Keratinocyte (primary cell): ENCODE results near the gene SRP68. TPM values are rescaled to one million over a fixed set of nuclear protein-coding genes. Genes with fewer than 3 reads are reported as not detected.
A peak's percentile ranks its signal among the peaks of the same experiment; 100 is the strongest.

ENCODE experiments used
- DNase-seq: peaks from one replicate; pipeline ENCODE4 v3.0.0-alpha.2; 2011; ENCODE audit warnings: low read depth, missing footprints, low spot score
- FAIRE-seq: peaks from 2 replicates; lab custom pipeline; 2011; peaks lifted over from hg19 to GRCh38; lab: Jason Lieb, UNC
- H2AFZ ChIP-seq: 2 replicates; pipeline ENCODE4 v1.6.0; 2012; ENCODE audit warnings: low read length, control low read depth, inconsistent platforms; ENCODE audit not compliant: control insufficient read depth
- H3K27ac ChIP-seq: 2 replicates; pipeline ENCODE4 v1.5.1; 2011; ENCODE audit warnings: low read length; ENCODE audit not compliant: control insufficient read depth, insufficient read depth
- H3K27me3 ChIP-seq: 3 replicates; pipeline ENCODE4 v1.6.0; 2011; ENCODE audit warnings: low read length; ENCODE audit not compliant: control insufficient read depth, insufficient read depth; ENCODE audit errors: extremely low read depth
- H3K36me3 ChIP-seq, 2 experiments: 2 replicates in 1 of 2; 3 replicates in 1 of 2; pipeline ENCODE4 v1.5.1; 2011; ENCODE audit warnings: low read length in 2 of 2, mild to moderate bottlenecking in 1 of 2; ENCODE audit not compliant: control insufficient read depth in 2 of 2, insufficient read depth in 2 of 2; ENCODE audit errors: extremely low read depth in 1 of 2
- H3K4me1 ChIP-seq: 3 replicates; pipeline ENCODE4 v1.5.1; 2011; ENCODE audit warnings: low read length; ENCODE audit not compliant: control insufficient read depth, insufficient read depth; ENCODE audit errors: extremely low read depth
- H3K4me2 ChIP-seq: 3 replicates; pipeline ENCODE4 v1.6.0; 2011; ENCODE audit warnings: low read depth, low read length; ENCODE audit not compliant: control insufficient read depth, insufficient read depth; ENCODE audit errors: extremely low read depth
- H3K4me3 ChIP-seq, 3 experiments: fragments of 200-600 bp in 1 of 3; sonication (generic) in 1 of 3; 2 replicates in 2 of 3; 3 replicates in 1 of 3; pipeline ENCODE4 v1.5.1; 2011 to 2016; ENCODE audit warnings: low read length in 3 of 3, mild to moderate bottlenecking in 3 of 3, control low read depth in 2 of 3, inconsistent platforms in 1 of 3, low read depth in 1 of 3, mixed read lengths in 1 of 3, mixed run types in 1 of 3, moderate library complexity in 1 of 3; ENCODE audit not compliant: control insufficient read depth in 2 of 3, insufficient read depth in 2 of 3; ENCODE audit errors: extremely low read depth in 1 of 3
- H3K79me2 ChIP-seq: 2 replicates; pipeline ENCODE4 v1.6.0; 2012; ENCODE audit warnings: low read length; ENCODE audit not compliant: control insufficient read depth, insufficient read depth
- H3K9ac ChIP-seq: 3 replicates; pipeline ENCODE4 v1.6.0; 2011; ENCODE audit warnings: low read length; ENCODE audit not compliant: control insufficient read depth, insufficient read depth; ENCODE audit errors: extremely low read depth
- H3K9me1 ChIP-seq: 3 replicates; pipeline ENCODE4 v1.6.0; 2011; ENCODE audit warnings: low read length; ENCODE audit not compliant: control insufficient read depth, insufficient read depth; ENCODE audit errors: extremely low read depth
- H3K9me3 ChIP-seq: 2 replicates; pipeline ENCODE4 v1.5.1; 2012; ENCODE audit warnings: low read depth, low read length; ENCODE audit not compliant: control insufficient read depth
- H4K20me1 ChIP-seq: 3 replicates; pipeline ENCODE4 v1.6.0; 2011; ENCODE audit warnings: low read length; ENCODE audit not compliant: control insufficient read depth, insufficient read depth; ENCODE audit errors: extremely low read depth
- EZH2 ChIP-seq: IDR thresholded peaks from one replicate; pipeline ENCODE4 v1.6.1; 2012; ENCODE audit warnings: inconsistent platforms, mild to moderate bottlenecking, low read length, moderate library complexity
- dilution Hi-C: fragments of 300-500 bp; cut with MboI; formaldehyde crosslinking; loops from one replicate; pipeline ENCODE4 v1.7.0; 2020; ENCODE audit warnings: low sequenced_read_pairs; ENCODE audit not compliant: extremely low pct_ligation_motif_present
- polyA plus RNA-seq, 5 experiments: library from polyadenylated mRNA; depleted of rRNA in 3 of 5; stranded (reverse) in 3 of 5; stranded (forward) in 1 of 5; unstranded in 1 of 5; fragments of >200 nt; gene quantifications; 1 replicate in 1 of 5; 2 replicates in 3 of 5; 3 replicates in 1 of 5; pipeline versions ENCODE4 v1.2.1 to v1.2.3, GENCODE V29; 2011 to 2012; ENCODE audit warnings: missing spikeins in 2 of 5, low read depth in 1 of 5, low replicate concordance in 1 of 5
- TF ChIP-seq, protein P1 (sequence below), 3 experiments: IDR thresholded peaks in 1 of 3; conservative IDR thresholded peaks in 1 of 3; optimal IDR thresholded peaks in 1 of 3; 2 replicates in 2 of 3; 3 replicates in 1 of 3; pipeline versions ENCODE3 to v1.5.1; 2011; ENCODE audit warnings: low read length in 3 of 3, mild to moderate bottlenecking in 3 of 3, moderate library complexity in 2 of 3, control low read depth in 1 of 3, inconsistent platforms in 1 of 3; ENCODE audit not compliant: insufficient read depth in 2 of 3; ENCODE audit errors: extremely low read depth in 1 of 3

The SRP68 gene
- polyA plus RNA-seq, 1 donor (not counting 4 experiments of a cell fraction or from before 2014, with no cell fraction given): 81.3 TPM

DNA sequence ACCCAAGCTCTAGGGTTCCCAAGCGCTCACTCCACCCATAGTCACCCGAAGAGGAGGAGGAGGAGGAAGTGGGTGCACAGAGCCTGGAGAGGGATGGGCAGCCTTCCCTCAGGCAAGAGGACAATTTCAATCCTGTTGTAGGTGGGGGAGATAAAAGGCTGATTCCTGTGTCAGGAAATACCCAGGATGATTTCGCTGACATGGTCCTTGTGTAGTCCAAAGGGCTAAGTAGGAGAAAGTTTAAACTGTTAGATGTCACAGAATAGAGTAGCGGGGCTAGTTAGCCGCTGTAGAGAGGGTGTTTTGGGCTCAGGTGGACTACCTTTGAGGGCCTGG, 32.5 kb upstream of the SRP68 start:
- no peak for TF ChIP-seq EZH2
- TF ChIP-seq, protein P1, sequence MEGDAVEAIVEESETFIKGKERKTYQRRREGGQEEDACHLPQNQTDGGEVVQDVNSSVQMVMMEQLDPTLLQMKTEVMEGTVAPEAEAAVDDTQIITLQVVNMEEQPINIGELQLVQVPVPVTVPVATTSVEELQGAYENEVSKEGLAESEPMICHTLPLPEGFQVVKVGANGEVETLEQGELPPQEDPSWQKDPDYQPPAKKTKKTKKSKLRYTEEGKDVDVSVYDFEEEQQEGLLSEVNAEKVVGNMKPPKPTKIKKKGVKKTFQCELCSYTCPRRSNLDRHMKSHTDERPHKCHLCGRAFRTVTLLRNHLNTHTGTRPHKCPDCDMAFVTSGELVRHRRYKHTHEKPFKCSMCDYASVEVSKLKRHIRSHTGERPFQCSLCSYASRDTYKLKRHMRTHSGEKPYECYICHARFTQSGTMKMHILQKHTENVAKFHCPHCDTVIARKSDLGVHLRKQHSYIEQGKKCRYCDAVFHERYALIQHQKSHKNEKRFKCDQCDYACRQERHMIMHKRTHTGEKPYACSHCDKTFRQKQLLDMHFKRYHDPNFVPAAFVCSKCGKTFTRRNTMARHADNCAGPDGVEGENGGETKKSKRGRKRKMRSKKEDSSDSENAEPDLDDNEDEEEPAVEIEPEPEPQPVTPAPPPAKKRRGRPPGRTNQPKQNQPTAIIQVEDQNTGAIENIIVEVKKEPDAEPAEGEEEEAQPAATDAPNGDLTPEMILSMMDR (optimal IDR thresholded peaks at IDR 0.05 in 1 of 3, IDR thresholded peaks at IDR 0.05 in 1 of 3, conservative IDR thresholded peaks at IDR 0.05 in 1 of 3; ENCODE audit: extremely low read depth in 1 of 3, insufficient read depth in 2 of 3, low read length in 3 of 3): no peak
- Histone ChIP-seq H3K36me3 (peaks cover 7 to 9% of the 10 kb centered on the region in 2 experiments), H3K9me3 (no peaks in the 10 kb centered on the region), H3K27ac (no peak overlapping the region), H4K20me1 (no peaks in the 10 kb centered on the region), H3K27me3 (no peaks in the 10 kb centered on the region), H2AFZ (no peak overlapping the region), H3K4me3 (no peak overlapping the region), H3K79me2 (peaks cover 16% of the 10 kb centered on the region), H3K4me1 (peaks cover 6% of the 10 kb centered on the region), H3K4me2 (no peak overlapping the region), H3K9ac (no peak overlapping the region), H3K9me1 (no peaks in the 10 kb centered on the region)
- dilution Hi-C loops: no loop called here
- DNase-seq (no peak), FAIRE-seq (no peak)

DNA sequence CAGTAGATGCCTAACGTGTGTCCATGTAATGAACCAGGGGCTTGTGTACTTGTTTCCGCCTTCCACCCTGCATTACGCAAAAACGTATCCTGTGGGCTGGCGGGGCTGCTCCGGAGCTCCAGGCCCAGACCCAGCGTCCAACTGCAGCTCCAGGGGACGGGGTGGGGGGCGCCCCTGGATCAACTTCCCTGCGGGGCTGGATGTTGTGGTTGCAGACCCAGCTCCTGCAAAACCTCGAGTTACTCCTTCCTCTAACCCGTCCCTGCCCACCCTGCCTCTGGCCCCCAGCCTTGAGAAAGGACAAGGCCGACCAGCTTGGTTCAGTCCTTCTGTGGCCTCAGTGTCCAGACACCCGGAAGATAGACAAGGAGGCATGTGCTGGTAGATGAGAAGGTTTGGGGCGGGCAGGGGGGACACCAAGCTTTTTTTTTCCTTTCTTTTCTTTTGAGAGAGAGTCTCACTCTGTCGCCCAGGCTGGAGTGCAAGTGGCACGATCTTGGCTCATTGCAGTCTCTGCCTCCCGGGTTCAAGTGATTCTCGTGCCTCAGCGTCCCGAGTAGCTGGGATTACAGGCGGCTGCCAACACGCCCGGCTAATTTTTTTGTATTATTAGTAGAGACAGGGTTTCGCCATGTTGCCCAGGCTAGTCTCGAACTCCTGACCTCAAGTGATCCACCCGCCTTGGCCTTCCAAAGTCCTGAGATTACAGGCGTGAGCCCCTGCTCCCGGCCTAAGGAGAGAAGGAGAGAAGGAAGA, 32.0 kb upstream of the SRP68 start:
- TF ChIP-seq, protein P1 (optimal IDR thresholded peaks at IDR 0.05 in 1 of 3, IDR thresholded peaks at IDR 0.05 in 1 of 3, conservative IDR thresholded peaks at IDR 0.05 in 1 of 3; ENCODE audit: extremely low read depth in 1 of 3, insufficient read depth in 2 of 3, low read length in 3 of 3): no peak
- no peak for TF ChIP-seq EZH2
- Histone ChIP-seq H3K27ac (peak overlapping the region; percentile 71), H2AFZ (peak overlapping the region; percentile 99), H4K20me1 (no peaks in the 10 kb centered on the region), H3K4me3 (peak overlapping the region; percentile 81 to 98 (median 94)), H3K4me1 (peaks cover 6% of the 10 kb centered on the region), H3K27me3 (no peaks in the 10 kb centered on the region), H3K36me3 (peaks cover 7 to 9% of the 10 kb centered on the region in 2 experiments), H3K9ac (peak overlapping the region; percentile 83), H3K9me3 (no peaks in the 10 kb centered on the region), H3K9me1 (no peaks in the 10 kb centered on the region), H3K79me2 (peaks cover 16% of the 10 kb centered on the region), H3K4me2 (peak overlapping the region; percentile 100)
- FAIRE-seq: no peak
- dilution Hi-C loops: no loop called here
- DNase-seq: no peak
